Activated T-helper 17 cell treated with anti-CD3 and anti-CD28 coated beads, Interleukin-2, amount 50 U/mL, for 72 hours (primary cell): ENCODE measurements around the gene SYDE2. TPM values are rescaled to one million over a fixed set of nuclear protein-coding genes. Genes with fewer than 3 reads are reported as not detected.
"Not testable (repeated sequence)": the region's sequence is repeated elsewhere in the genome, so short reads cannot be mapped to it uniquely, and the experiment has no call there.

Experiments
- ATAC-seq: fragments of 150-1000 bp; cut with Tn5 transposase; replicated peaks from 2 replicates; pipeline ENCODE4 v1.10.0; 2021; ENCODE audit warnings: mild to moderate bottlenecking, moderate library complexity
- H3K27ac Mint-ChIP-seq: one replicate; pipeline ENCODE4 v1.8.0; 2022; ENCODE audit warnings: mixed read lengths
- H3K27me3 Mint-ChIP-seq: one replicate; pipeline ENCODE4 v1.8.0; 2022; ENCODE audit warnings: mixed read lengths
- H3K36me3 Mint-ChIP-seq: one replicate; pipeline ENCODE4 v1.8.0; 2022; ENCODE audit warnings: low read depth, mild to moderate bottlenecking, mixed read lengths
- H3K4me1 Mint-ChIP-seq: one replicate; pipeline ENCODE4 v1.8.0; 2022; ENCODE audit warnings: mixed read lengths
- H3K4me3 Mint-ChIP-seq: one replicate; pipeline ENCODE4 v1.8.0; 2022; ENCODE audit warnings: mild to moderate bottlenecking, mixed read lengths
- H3K9me3 Mint-ChIP-seq: one replicate; pipeline ENCODE4 v1.8.0; 2022; ENCODE audit warnings: mixed read lengths
- total RNA-seq, 2 donors: library from RNA; stranded (reverse); gene quantifications; one replicate each; pipeline ENCODE4 v1.2.3, GENCODE V29; 2022

The SYDE2 gene, protein sequence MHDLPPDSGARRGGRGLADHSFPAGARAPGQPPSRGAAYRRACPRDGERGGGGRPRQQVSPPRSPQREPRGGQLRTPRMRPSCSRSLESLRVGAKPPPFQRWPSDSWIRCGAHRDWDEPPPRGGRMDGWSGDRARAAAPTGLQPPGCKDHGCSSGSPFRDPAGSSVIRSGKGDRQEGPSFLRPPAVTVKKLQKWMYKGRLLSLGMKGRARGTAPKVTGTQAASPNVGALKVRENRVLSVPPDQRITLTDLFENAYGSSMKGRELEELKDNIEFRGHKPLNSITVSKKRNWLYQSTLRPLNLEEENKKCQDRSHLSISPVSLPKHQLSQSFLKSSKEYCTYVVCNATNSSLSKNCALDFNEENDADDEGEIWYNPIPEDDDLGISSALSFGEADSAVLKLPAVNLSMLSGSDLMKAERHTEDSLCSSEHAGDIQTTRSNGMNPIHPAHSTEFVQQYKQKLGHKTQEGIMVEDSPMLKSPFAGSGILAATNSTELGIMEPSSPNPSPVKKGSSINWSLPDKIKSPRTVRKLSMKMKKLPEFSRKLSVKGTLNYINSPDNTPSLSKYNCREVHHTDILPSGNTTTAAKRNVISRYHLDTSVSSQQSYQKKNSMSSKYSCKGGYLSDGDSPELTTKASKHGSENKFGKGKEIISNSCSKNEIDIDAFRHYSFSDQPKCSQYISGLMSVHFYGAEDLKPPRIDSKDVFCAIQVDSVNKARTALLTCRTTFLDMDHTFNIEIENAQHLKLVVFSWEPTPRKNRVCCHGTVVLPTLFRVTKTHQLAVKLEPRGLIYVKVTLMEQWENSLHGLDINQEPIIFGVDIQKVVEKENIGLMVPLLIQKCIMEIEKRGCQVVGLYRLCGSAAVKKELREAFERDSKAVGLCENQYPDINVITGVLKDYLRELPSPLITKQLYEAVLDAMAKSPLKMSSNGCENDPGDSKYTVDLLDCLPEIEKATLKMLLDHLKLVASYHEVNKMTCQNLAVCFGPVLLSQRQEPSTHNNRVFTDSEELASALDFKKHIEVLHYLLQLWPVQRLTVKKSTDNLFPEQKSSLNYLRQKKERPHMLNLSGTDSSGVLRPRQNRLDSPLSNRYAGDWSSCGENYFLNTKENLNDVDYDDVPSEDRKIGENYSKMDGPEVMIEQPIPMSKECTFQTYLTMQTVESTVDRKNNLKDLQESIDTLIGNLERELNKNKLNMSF
- total RNA-seq, result 1 to 10 TPM; 1.4 to 2.3 TPM

DNA sequence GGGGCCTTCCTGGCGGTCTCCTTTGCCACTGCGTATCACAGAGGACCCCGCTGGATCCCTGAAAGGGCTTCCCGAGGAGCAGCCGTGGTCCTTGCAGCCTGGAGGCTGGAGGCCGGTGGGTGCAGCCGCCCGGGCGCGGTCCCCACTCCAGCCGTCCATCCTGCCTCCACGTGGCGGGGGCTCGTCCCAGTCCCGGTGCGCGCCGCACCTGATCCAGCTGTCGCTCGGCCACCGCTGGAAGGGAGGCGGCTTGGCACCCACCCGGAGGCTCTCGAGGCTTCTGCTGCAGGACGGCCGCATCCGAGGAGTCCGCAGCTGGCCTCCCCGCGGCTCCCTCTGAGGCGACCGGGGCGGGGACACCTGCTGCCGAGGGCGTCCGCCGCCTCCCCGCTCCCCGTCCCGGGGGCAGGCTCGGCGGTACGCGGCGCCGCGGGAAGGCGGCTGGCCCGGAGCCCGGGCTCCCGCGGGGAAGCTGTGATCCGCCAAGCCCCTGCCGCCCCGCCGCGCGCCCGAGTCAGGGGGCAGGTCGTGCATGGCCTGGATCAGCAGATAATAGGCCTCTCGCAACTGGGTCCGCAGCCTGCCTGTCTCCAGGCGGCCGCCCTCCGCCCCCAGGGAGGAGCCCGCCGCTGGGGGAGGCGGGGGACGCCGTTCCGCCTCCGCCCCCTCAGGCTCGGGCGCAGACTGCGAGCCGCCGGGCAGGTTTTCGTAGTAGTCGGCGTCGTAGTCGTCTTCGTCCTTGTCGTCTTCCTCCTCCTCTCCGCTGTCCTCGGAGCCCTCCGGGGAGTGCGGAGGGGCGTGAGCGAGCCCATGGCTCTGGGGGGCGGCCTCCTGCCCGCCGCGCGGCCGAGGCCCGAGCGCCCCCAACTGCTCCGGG is at the start of gene SYDE2:
Gene SYDE2, minus strand, starts transcription at position 554 of the 877 bp plus-strand sequence. Its CDS starts 20 bp downstream, at position 534.
- Mint-ChIP-seq H3K27ac (peak within 1 kb of the TSS; percentile 85), H3K27me3 (peaks cover 7% of the 10 kb centered on the region)
- peak; percentile 69 for ATAC-seq

DNA sequence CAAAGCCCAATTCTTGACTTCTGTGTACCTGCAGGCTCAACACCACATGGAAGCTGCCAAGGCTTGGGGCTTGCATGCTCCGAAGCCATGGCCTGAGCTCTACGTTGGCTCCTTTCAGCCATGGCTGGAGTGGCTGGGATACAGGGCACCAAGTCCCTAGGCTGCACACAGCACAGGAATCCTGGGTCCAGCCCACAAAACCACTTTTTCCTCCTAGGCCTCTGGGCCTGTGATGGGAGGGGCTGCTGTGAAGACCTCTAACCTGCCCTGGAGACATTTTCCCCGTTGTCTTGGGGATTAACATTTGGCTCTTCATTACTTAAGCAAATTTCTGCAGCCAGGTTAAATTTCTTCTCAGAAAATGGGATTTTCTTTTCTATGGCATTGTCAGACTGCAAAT is 48.2 kb upstream of the SYDE2 start:
- H3K27ac Mint-ChIP-seq, H3K9me3 Mint-ChIP-seq, H3K27me3 Mint-ChIP-seq, H3K4me3 Mint-ChIP-seq, ATAC-seq, H3K4me1 Mint-ChIP-seq: not testable (repeated sequence)
- H3K36me3 Mint-ChIP-seq, result peaks cover 36% of the 10 kb centered on the region

More for the DNA sequence above, at the start of gene SYDE2:
- Mint-ChIP-seq H3K4me3 (peak within 1 kb of the TSS; percentile 91), H3K4me1 (no peaks in the 10 kb centered on the region), H3K36me3 (no peaks in the 10 kb centered on the region), H3K9me3 (no peaks in the 10 kb centered on the region)

DNA sequence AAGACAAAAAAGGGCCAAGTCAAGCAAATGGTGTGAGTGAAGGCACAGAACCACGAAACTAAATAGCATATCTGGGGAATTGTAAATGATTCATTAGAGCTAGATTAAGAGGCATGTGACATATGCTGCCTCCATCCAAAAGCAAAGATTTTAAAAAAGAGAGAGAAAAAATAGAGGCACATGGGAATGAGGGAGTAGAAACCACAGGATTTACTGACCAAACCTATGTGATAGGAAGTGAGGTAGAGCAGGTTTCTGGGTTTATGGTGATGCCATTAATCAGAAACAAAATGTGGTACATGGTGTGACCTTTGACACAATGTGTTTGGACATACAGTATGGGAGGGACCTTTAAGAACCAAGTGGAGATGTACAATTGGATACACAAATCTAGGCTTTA is 45.1 kb upstream of the SYDE2 start:
- no peak overlapping the region for H3K27ac Mint-ChIP-seq
- no peaks in the 10 kb centered on the region for H3K9me3 Mint-ChIP-seq
- no peak overlapping the region for H3K4me3 Mint-ChIP-seq
- H3K36me3 Mint-ChIP-seq, result peaks cover 7% of the 10 kb centered on the region
- no peaks in the 10 kb centered on the region for H3K4me1 Mint-ChIP-seq
- H3K27me3 Mint-ChIP-seq, result no peaks in the 10 kb centered on the region
- ATAC-seq, result no peak

DNA sequence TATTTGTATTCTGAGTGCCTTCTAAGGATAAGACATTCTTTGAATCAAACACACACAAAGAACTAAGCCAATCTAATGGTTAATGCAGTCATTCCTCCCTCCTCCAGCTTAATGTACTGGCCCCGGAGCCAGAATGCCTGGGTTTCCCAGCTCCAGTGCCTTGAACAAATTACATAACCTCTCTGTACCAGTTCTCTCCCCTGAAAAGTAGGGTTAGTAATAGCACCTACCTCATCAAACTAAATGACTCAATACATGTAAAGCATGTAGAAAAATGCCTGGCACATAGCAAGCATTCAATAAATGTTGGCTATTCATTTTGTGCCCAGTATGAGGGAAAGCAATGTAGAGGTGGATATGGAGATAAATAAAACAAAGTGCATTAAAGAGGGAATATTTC is 44.6 kb upstream of the SYDE2 start:
- Mint-ChIP-seq H3K27me3 (no peaks in the 10 kb centered on the region), H3K4me1 (no peaks in the 10 kb centered on the region), H3K9me3 (no peaks in the 10 kb centered on the region), H3K36me3 (peaks cover 3% of the 10 kb centered on the region), H3K27ac (no peak overlapping the region), H3K4me3 (no peak overlapping the region)
- ATAC-seq, result no peak

DNA sequence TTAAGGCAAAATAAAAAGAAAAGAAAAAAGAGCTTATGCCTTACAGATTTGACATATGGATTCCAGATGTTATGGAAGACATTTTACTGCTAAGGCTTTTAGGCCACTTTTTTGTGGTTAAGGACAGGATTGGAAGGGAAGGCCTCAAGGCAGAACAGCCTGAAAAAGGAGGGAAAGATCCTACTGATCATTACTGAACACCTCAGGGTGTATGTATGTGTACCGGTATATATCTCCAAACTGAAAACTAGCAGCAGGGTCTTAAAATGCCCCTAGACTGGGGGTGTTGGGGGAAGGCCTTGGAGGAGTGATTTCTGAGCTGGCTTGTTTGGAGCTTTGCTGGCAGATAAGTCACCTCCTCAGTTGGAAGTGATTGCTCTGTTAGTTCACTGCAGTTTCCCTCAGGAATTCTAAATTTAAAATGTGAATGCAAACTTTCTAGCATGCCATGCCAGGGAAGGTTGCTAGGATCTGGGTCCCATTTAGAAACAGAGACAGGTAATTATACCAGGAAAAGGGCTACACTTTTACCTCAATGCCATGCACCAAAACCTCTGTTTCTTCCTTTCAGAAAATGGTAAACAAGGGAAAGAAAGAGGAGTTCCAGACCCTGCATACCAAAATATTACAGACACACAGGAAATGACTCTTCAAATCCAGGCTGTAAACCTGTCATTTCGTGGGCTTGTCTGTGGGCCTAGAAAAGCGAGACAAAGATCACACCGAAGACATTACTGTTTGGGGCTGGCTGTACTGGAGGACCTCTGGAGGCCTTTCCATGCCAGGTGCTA is 43.6 kb upstream of the SYDE2 start:
- Mint-ChIP-seq H3K27ac (no peak overlapping the region), H3K4me3 (no peak overlapping the region), H3K9me3 (no peaks in the 10 kb centered on the region), H3K27me3 (no peaks in the 10 kb centered on the region), H3K4me1 (no peaks in the 10 kb centered on the region), H3K36me3 (no peaks in the 10 kb centered on the region)
- no peak for ATAC-seq

DNA sequence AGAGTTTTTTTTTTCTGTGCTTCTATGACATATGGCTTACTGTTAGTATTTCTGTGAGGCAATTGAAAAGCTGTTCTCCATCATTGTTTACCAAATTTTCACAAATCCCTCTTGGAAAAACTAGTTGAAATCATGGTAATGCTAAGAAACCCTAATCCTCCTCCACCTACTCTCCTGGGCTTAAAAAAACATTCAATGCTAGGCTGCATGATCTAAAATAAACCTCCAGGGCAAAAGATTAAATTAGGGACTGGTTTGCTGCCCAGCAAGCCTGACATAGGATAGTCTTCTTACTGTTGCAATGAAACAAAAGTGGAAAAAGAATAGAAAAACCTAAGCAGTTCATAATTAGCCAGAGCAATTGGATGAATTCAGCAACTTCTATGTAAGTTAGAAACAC is 42.6 kb upstream of the SYDE2 start:
- H3K4me1 Mint-ChIP-seq, result no peaks in the 10 kb centered on the region
- ATAC-seq, result no peak
- H3K36me3 Mint-ChIP-seq, result no peaks in the 10 kb centered on the region
- no peak overlapping the region for H3K27ac Mint-ChIP-seq
- no peaks in the 10 kb centered on the region for H3K9me3 Mint-ChIP-seq
- H3K4me3 Mint-ChIP-seq, result no peak overlapping the region
- no peaks in the 10 kb centered on the region for H3K27me3 Mint-ChIP-seq

DNA sequence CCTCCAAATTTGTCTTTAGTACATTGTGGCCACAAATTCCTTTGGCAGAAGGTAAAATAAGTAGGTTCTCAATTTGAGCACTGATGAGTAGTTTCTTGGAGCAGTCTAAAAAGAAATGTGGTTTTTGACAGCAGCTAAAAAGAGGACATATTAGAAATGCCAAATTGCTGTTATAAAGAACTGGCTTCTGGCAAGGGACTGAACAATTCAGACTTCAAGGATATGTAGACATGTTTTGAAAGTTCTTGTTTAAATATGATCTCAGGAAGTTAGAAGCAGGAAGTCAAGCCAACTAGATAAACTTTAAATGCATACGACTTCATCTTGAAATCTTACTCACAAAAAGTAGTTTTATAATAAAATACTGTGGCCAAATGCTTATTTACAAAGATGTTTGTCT is 39.8 kb upstream of the SYDE2 start:
- no peak overlapping the region for H3K27ac Mint-ChIP-seq
- no peaks in the 10 kb centered on the region for H3K36me3 Mint-ChIP-seq
- H3K4me3 Mint-ChIP-seq, result no peak overlapping the region

DNA sequence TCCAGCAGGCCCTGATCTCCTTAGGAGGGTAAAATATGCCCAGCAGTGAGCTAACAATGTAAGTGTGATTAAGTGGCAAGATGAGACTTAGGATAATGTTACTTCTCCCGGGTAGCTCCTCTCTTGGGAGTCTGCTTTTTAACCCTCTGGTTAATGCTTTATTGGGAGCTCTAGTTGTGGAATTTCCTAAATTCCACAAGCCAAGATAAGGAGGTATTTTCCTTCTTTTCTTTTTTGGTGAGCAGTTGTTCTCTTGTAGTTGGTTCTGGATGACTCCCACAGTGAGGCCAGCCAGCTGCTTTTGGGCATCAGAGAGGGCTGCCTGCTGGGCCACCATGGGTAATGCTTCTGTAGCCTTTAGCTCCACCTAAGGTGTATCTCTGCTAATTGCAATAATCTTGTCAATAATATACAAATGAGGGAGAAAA is 39.4 kb upstream of the SYDE2 start:
- H3K4me3 Mint-ChIP-seq, result no peak overlapping the region
- H3K36me3 Mint-ChIP-seq, result no peaks in the 10 kb centered on the region
- no peaks in the 10 kb centered on the region for H3K4me1 Mint-ChIP-seq
- no peak overlapping the region for H3K27ac Mint-ChIP-seq
- peaks cover 3% of the 10 kb centered on the region for H3K27me3 Mint-ChIP-seq
- peak; percentile 42 for ATAC-seq
- H3K9me3 Mint-ChIP-seq, result no peaks in the 10 kb centered on the region

More for the DNA sequence above, 39.8 kb upstream of the SYDE2 start:
- no peak for ATAC-seq
- H3K9me3 Mint-ChIP-seq, result no peaks in the 10 kb centered on the region
- H3K27me3 Mint-ChIP-seq, result peaks cover 3% of the 10 kb centered on the region
- no peaks in the 10 kb centered on the region for H3K4me1 Mint-ChIP-seq

DNA sequence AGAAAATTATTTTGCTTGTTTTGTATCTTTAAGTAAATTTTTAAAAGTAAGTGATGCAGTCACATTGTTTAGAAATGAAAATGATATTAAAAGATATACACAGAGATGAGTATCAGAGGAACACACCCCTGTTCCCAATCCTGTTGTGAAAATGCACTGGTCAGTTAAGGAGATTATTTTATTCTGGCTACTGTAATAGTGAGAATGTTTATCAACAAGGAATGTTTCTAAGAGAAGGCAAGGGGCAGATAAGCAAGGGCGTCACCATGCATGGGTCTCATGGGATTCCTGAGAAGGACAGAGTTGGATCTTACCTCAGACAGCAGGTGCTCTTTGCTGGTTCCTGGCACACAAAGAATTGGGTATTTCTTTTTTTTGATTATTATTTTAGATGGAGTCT is 36.8 kb upstream of the SYDE2 start:
- Mint-ChIP-seq H3K4me1 (no peaks in the 10 kb centered on the region), H3K9me3 (no peaks in the 10 kb centered on the region), H3K27me3 (peaks cover 3% of the 10 kb centered on the region), H3K27ac (no peak overlapping the region), H3K36me3 (no peaks in the 10 kb centered on the region), H3K4me3 (no peak overlapping the region)
- ATAC-seq, result no peak

DNA sequence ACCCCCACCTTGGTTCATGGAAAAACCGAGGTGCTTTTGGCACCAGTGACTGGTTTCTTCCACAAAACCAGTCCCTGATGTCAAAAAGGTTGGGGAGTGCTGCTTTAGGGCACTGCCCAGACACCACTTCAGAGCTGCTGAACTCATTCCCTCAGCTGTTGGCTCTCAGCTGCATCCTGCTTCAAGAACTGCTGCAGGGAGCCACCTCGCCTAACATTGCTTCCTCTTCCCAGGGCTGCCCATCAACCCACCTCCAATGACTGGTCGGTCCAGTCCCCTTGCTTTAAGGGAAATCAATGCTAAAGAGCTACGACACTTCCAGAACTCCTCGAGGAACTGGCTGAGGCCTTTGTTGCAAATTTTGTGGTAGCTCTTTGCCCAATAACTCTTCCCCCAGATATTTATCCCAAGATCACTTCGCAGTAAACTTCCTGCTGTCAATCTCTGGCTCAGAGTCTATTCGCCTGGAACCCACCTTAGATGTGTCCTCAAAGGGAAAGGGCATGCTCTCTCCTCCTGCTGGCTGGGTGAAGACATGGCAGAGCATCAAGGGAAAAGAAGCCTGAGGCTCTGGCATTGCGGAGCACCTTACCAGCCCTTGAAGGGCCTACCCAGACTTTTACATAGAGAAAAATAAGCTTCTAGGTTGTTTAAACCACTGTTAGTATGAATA is 29.6 kb upstream of the SYDE2 start:
- H3K36me3 Mint-ChIP-seq, result no peaks in the 10 kb centered on the region
- no peak overlapping the region for H3K4me3 Mint-ChIP-seq
- H3K4me1 Mint-ChIP-seq, result no peaks in the 10 kb centered on the region
- H3K27ac Mint-ChIP-seq, result no peak overlapping the region
- no peaks in the 10 kb centered on the region for H3K27me3 Mint-ChIP-seq
- H3K9me3 Mint-ChIP-seq, result no peaks in the 10 kb centered on the region
- ATAC-seq, result no peak

DNA sequence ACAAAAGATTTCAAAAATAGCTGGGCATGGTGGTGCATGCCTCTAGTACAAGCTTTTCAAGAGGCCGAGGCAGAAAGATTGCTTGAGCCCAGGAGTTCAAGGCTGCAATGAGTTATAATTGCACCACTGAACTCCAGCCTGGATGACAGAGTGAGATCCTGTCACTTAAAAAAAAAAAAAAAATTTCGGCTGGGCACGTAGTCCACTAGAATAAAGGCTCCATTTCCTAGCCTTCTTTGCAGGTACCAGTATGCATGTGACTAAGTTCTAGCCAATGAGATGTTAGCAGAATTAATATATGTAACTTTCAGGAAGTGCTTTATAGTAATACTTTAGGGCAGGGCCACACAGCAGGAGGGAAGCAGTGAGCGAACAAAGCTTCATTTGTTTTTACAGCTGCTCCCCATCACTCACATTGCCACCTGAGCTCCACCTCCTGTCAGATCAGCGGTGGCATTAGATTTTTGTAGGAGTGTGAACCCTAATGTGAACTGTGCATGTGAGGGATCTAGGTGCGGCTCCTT is 28.8 kb upstream of the SYDE2 start:
- H3K9me3 Mint-ChIP-seq, result no peaks in the 10 kb centered on the region
- H3K27ac Mint-ChIP-seq, result no peak overlapping the region
- H3K4me1 Mint-ChIP-seq, result no peaks in the 10 kb centered on the region
- H3K36me3 Mint-ChIP-seq, result no peaks in the 10 kb centered on the region
- ATAC-seq, result no peak
- H3K27me3 Mint-ChIP-seq, result no peaks in the 10 kb centered on the region
- H3K4me3 Mint-ChIP-seq, result no peak overlapping the region

DNA sequence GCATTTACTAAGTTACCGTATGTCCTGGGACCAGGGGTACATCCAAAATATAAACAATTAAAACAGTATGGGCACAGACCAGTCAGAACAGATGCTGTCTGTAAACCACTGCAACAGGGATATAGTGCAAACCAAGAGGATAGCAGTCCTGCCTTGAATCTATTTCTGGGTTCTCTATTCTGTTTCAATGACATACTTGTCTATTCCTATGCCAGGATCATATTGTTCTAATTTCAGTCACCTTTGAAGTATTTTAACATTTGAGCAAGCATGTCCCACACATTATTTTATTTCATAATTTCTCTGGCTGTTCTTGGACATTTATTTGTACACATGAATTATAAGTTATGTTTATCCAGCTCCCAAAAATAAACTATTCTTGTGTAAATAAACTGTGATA is 28.2 kb upstream of the SYDE2 start:
- no peak overlapping the region for H3K27ac Mint-ChIP-seq
- H3K9me3 Mint-ChIP-seq, result no peaks in the 10 kb centered on the region
- H3K4me1 Mint-ChIP-seq, result no peaks in the 10 kb centered on the region
- ATAC-seq, result no peak
- no peak overlapping the region for H3K4me3 Mint-ChIP-seq
- H3K27me3 Mint-ChIP-seq, result no peaks in the 10 kb centered on the region
- no peaks in the 10 kb centered on the region for H3K36me3 Mint-ChIP-seq
